Measurements from ENCODE around the gene AHSA1.
"Not testable (repeated sequence)": the region's sequence is repeated elsewhere in the genome, so short reads cannot be mapped to it uniquely, and the experiment has no call there.

The AHSA1 gene

DNA sequence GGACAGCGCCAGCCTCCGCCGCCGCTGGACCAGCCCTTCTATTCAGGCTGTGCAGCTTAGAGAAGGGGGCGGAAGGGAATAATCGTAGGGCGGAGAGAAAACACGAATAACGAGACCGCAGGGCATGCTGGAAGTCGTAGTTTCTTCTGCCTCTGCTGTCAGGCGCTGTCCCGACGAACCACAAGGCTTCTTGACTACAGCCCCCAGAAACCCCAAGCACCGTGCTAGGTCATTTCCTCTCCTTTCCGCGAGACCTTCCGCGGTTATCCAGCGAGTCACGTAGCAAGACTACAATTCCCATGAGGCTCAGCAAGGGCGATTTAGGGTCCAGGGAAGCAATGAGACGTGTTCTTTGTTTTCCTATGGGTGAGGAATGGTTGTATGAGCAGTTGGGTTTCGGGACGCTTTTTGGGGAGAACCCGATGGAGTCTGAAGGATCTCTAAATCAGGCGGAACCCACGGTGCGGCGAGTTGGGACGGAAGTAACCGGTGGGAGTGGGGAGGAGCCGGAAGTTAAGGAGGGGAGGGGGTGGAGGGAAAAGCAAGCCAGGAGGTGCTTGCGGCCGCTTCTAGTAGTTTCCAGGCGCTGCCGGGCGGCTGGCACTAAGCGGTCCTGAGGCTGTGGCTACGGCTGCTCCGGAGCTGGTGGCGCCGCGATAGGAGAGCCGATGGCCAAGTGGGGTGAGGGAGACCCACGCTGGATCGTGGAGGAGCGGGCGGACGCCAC, at the start of gene AHSA1, which contains the start of gene VIPAS39:
Gene AHSA1, plus strand, starts transcription at position 572 of the 727 bp plus-strand sequence. Its CDS starts 97 bp downstream, at position 669.
Gene VIPAS39, minus strand, starts transcription at position 80 of the 727 bp plus-strand sequence. CDS start 3,499 bp downstream, outside the sequence.
- DNase-seq = peak; percentile 98
- in situ Hi-C loops (cut with HindIII; ENCODE audit: low pct_ligation_motif_present, low pct_unique_long_range_greater_than_20kb, low sequenced_read_pairs) = no loop called here

- in situ Hi-C loops (cut with HindIII; ENCODE audit: low pct_ligation_motif_present, low pct_unique_long_range_greater_than_20kb, low sequenced_read_pairs) = no loop called here
- DNase-seq = no peak
Measured at GRCh38 chr14:77409131-77409533, 48.8 kb upstream of the AHSA1 start.

- in situ Hi-C loops (cut with HindIII; ENCODE audit: low pct_ligation_motif_present, low pct_unique_long_range_greater_than_20kb, low sequenced_read_pairs); DNase-seq: not testable (repeated sequence)
Measured at GRCh38 chr14:77415403-77416030, 42.4 kb upstream of the AHSA1 start.

DNA sequence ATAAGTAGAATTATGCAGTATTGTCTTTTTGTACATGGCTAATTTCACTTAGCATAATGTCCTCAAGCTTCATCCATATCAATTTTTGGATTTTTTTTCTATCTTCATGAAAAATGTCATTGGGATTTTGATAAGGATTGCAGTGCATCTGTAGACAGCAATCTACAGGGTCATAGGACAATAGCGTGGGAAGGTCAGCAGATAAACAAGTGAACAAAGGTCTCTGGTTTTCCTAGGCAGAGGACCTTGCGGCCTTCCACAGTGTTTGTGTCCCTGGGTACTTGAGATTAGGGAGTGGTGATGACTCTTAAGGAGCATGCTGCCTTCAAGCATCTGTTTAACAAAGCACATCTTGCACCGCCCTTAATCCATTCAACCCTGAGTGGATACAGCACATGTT, 41.8 kb upstream of the AHSA1 start:
- in situ Hi-C loops (cut with HindIII; ENCODE audit: low pct_ligation_motif_present, low pct_unique_long_range_greater_than_20kb, low sequenced_read_pairs) = not testable (repeated sequence)

GRCh38 chr14:77416836-77417235, 41.1 kb upstream of the AHSA1 start:
- in situ Hi-C loops (cut with HindIII; ENCODE audit: low pct_ligation_motif_present, low pct_unique_long_range_greater_than_20kb, low sequenced_read_pairs) = no loop called here
- no peak for DNase-seq

More for the DNA sequence above, 41.8 kb upstream of the AHSA1 start:
- DNase-seq = not testable (repeated sequence)

- in situ Hi-C loops (cut with HindIII; ENCODE audit: low pct_ligation_motif_present, low pct_unique_long_range_greater_than_20kb, low sequenced_read_pairs) = no loop called here
- no peak for DNase-seq
Measured at GRCh38 chr14:77421201-77421600, 36.7 kb upstream of the AHSA1 start.

DNA sequence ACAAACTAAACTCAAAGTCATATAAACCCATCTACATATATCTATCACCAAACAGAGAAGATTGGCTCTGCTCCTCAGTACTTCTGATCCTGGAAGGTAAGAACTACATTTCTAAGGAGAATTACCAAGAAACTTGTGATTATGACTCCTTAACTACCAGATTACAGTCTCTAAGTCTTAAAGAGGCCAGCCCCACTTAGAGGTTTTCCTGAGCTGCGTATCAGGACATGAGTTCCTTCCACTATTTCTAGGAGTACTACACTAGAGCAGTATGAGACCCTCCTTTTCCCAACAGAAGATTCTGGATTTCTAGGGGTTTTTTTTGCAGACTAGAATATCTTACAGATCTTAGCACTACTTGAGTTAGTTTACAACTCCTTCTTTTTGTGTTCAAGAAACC, 34.5 kb upstream of the AHSA1 start, which contains the start of gene NOXRED1:
Gene NOXRED1, minus strand, starts transcription at position 101 of the 400 bp plus-strand sequence. CDS start 634 bp downstream, outside the sequence.
- DNase-seq = no peak
- in situ Hi-C loops (cut with HindIII; ENCODE audit: low pct_ligation_motif_present, low pct_unique_long_range_greater_than_20kb, low sequenced_read_pairs) = no loop called here

- no peak for DNase-seq
- in situ Hi-C loops (cut with HindIII; ENCODE audit: low pct_ligation_motif_present, low pct_unique_long_range_greater_than_20kb, low sequenced_read_pairs) = no loop called here
Measured at GRCh38 chr14:77424862-77425261, 33.0 kb upstream of the AHSA1 start.

DNA sequence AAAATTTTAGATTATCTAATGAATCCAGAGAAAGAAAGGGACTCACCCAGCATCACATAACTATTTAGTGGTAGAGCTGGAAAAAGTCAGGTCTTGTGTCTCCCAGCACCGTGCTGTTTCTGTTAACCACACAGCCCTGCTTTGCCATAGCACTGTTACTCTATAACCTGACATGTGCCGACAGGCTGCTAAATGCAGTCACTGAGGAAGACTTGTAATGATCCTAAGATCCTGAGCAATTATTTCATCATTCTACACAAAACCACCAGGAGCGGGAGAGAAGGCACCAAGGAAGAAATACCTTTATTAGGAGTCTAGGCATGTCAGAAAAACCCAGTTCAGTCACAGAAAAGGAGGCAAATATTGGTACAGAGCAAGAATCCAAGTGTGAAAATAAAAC, 31.5 kb upstream of the AHSA1 start:
- DNase-seq = no peak
- in situ Hi-C loops (cut with HindIII; ENCODE audit: low pct_ligation_motif_present, low pct_unique_long_range_greater_than_20kb, low sequenced_read_pairs) = no loop called here

DNA sequence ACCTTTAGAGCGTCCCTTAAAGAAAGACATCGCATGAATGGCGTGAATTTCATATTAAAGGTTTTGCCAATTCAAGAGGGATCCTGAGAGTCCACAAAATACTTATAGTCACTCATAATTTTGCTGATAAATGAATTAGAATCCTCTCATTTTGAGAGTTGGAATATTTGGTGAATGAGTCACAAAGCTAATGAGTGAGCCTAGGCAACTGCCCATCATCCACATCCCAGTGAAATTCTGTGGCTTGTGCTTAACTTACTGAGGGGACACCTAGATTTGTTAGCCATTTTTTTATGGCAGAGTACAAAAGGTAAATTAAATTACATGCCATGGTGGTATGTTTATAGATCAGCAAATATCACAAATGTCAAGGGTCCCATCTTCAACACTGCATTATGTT, 21.9 kb upstream of the AHSA1 start:
- in situ Hi-C loops (cut with HindIII; ENCODE audit: low pct_ligation_motif_present, low pct_unique_long_range_greater_than_20kb, low sequenced_read_pairs) = no loop called here
- DNase-seq = no peak

DNA sequence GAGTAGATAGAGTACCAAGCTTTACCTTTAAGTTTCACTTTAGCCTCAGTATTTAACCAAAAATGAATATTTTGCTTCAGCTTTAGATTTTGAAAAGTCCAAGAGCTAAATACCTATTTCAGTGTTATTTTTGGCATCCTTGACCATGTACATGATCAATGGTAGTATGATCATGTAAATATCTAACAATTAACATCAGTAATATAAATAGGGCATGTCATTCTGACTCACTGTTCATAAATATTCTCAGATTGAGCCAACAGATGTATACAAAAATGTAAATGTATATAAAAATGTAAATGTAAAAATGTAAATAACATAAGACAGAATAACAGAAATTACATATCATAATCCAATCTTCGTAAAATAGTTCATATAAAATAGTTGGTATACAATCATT, 19.3 kb upstream of the AHSA1 start:
- in situ Hi-C loops (cut with HindIII; ENCODE audit: low pct_ligation_motif_present, low pct_unique_long_range_greater_than_20kb, low sequenced_read_pairs) = no loop called here
- DNase-seq = no peak

DNA sequence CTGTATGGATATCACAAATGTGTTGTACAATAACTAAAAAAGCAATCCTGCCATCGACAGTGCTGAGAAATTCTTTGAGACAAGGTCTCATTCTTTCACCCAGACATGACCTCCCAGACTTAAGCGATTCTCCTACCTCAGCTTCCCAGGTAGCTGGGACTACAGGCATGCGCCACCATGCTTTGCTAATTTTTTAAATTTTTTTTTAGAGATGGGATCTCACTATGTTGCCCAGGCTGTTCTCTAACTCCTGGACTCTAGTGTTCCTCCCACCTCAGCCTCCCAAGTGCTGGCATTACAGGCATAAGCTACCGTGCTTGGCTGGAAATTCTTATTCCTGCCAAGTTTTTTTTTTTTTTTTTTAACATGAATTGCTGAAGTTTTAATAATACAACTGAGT, 18.0 kb upstream of the AHSA1 start:
- in situ Hi-C loops (cut with HindIII; ENCODE audit: low pct_ligation_motif_present, low pct_unique_long_range_greater_than_20kb, low sequenced_read_pairs) = no loop called here
- DNase-seq = no peak

- DNase-seq = no peak
- in situ Hi-C loops (cut with HindIII; ENCODE audit: low pct_ligation_motif_present, low pct_unique_long_range_greater_than_20kb, low sequenced_read_pairs) = no loop called here
Measured at GRCh38 chr14:77442196-77442595, 15.7 kb upstream of the AHSA1 start.

GRCh38 chr14:77455966-77456640, 1.8 kb upstream of the AHSA1 start:
- in situ Hi-C loops (cut with HindIII; ENCODE audit: low pct_ligation_motif_present, low pct_unique_long_range_greater_than_20kb, low sequenced_read_pairs) = no loop called here

GRCh38 chr14:77457115-77457521, 775 bp upstream of the AHSA1 start:
- in situ Hi-C loops (cut with HindIII; ENCODE audit: low pct_ligation_motif_present, low pct_unique_long_range_greater_than_20kb, low sequenced_read_pairs) = no loop called here
- DNase-seq = peak; percentile 53

More at GRCh38 chr14:77455966-77456640, 1.8 kb upstream of the AHSA1 start:
- no peak for DNase-seq

DNA sequence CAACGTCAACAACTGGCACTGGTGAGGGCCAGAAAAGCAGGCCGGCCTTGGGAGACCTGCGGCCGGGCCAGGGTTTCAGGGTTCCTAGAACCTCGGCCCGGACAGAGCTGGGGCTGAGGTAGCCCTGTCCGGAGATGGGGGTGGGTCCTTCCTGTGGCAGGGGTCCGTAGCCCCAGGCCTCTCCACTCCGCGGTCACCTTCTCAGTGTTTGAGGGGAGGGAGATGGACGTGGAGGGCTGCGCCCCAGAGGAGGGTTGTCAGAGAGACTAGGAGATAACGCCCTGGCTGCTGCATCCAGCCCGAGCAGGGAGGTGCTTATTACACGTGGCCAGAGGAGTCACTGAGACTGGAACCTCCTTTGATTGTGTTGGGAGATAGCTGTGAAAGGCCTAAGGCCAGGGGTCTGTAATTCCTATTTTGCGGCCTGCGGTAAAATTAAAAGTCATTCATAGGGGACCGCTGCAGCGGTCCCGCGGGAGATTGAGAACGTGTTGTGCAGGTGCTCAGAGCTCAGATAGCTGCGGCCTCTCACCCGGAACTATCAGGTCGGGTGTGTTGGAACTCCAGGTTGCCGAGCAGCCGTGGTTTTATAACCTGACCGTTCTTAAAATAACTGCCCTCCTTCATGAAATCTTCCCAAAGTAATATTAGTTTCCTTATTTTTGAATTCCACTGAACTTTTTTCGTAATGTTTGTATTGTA, 507 bp downstream of the AHSA1 start:
- in situ Hi-C loops (cut with HindIII; ENCODE audit: low pct_ligation_motif_present, low pct_unique_long_range_greater_than_20kb, low sequenced_read_pairs) = no loop called here
- DNase-seq = peak; percentile 34

GRCh38 chr14:77459072-77459723, 1.3 kb downstream of the AHSA1 start:
- in situ Hi-C loops (cut with HindIII; ENCODE audit: low pct_ligation_motif_present, low pct_unique_long_range_greater_than_20kb, low sequenced_read_pairs) = no loop called here

DNA sequence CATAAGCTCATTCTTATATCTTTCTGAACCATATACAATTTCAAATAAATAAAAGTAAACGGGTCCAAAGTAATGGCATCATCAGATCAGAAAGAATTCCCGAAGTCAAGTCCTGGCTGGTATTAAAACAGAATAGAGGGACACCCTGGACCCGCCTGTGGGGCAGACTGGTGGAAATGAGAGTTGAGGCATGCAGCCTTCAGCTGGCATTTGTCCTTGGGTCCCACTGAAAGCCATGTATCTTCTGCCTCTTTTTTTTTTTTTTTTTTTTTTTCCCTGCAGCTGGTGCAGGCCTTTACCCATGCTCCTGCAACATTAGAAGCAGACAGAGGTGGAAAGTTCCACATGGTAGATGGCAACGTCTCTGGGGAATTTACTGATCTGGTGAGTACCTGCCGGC, 9.9 kb downstream of the AHSA1 start:
- in situ Hi-C loops (cut with HindIII; ENCODE audit: low pct_ligation_motif_present, low pct_unique_long_range_greater_than_20kb, low sequenced_read_pairs) = no loop called here
- DNase-seq = no peak

More at GRCh38 chr14:77459072-77459723, 1.3 kb downstream of the AHSA1 start:
- DNase-seq = peak; percentile 72

Data from ACHN (cell line).